ENCODE data around the gene CHPF2.

CHPF2 gene

DNA sequence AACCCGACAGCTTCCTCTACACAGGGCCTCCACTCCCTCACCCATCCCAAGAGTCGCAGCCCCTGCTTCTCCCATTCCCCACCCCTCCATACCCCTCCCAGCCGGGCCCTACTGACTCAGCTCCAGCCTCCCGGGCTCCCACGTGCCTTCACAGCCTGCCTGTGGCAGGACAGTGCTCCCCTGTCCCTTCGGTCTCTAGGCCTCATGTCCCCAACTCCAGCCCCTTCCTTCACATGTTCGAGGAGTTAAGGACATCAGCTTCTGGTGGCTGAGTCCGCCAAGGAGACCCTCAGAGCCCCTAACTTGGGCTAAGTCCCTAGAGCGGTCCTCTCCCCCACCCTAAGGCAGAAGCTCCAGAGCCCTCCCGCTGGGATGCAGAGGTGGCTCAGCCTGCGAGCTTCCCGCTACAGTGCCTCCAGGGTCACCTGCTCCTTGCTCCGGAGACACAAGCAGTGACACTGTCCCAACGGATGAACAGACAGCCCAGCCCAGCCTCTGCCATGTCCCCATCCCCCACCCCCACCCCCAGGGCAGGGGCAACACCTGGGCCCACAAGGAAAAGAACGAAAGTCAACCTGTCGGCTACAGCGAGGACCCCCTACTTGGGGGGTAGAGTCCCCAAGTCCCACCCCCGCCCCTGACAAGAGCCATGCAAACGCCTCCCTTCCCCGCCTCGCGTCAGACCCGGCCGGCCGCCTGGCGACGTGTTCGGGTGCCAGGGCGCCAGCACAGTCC is 15.5 kb downstream of the CHPF2 start:
- no peak for DNase-seq

DNA sequence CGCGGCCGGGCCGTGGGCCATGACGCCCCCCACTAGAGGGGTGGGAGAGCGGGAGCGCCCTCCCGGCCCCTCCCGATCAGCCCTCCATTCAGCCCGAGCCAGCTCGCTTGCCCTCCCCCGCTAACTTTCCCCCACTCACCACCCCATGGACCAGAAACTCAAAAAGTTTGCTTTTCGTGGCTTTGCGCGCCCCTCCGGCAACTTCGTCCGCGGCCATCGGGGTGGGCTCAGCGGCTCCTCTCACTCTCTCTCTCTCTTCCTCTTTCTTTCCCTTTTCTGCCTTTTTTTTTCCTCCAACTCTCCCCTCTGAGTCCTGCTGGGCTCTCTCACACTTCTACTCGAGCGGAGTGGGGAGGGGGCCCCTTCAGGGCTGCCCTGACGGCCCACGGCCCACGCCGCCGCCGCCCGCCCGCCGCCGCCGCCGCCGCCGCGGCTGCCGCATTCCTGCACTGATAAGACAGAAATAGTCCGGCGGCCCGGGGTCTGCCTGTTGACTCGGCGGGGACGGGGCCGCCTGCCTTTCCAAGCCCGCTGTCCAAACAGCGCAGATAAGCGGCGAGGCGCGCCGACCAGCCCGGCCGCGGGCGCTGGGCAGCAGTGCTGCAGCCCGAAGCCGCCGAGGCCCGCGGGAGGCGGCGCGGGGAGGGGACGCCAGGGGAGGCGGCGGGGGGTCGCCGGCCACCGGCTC is 16.2 kb downstream of the CHPF2 start, which contains the start of gene SMARCD3:
SMARCD3 (minus strand) TSS at position 349 of the 688 bp plus-strand sequence; CDS start at position 217, 132 bp downstream.
- DNase-seq = no peak

DNA sequence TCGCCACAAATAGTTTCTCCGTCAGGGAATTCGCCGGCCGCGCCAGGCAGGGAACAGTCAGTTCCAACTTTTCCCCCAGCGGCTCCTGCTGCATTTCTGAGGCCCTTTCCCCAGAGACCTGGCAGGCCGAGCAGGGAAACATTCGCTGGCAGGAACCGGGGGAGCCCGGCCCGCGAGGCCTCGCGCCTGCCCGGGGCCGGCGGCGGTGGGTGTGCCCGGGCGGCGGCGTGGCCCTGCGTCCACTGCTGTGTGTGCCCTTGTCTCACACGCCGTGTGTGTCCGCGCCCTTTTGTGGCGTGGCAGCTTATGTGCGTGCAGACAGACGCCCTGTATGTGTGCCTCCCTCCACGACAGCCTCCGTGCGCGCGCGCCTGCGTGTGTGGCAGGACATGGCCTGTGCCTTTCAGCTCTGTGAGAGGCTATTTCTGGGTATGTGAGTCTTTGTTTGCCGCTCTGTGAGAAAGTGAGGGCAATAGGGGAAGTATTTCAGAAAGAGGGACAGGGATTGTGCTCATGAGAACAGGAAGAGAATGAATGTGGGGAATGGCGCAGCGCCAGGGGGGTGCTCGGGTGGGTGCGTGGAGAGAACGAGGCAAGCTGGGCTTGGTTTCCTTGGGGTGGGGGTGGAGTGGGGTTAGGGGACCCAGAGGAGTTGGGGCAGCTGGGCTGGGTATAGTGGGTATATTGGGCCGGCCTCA is 16.9 kb downstream of the CHPF2 start:
- no peak for DNase-seq

DNA sequence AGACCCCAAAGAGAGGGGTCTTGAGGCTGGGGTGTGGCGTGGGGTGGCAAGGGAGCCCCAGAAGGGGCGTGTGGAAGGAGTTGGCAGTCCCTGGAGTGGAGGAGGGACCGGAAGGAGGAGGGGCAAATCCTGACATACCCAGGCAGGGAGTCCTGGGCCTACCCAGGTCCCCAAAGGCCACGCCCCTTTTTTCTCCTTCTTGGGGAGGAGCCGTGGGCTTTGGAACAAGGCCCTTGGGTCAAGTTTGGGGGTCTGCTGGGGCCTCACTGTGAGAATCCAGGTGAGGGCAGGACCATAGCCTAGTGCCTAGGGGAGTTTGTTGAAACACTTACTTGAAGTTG is 17.4 kb downstream of the CHPF2 start:
- no peak for DNase-seq

DNA sequence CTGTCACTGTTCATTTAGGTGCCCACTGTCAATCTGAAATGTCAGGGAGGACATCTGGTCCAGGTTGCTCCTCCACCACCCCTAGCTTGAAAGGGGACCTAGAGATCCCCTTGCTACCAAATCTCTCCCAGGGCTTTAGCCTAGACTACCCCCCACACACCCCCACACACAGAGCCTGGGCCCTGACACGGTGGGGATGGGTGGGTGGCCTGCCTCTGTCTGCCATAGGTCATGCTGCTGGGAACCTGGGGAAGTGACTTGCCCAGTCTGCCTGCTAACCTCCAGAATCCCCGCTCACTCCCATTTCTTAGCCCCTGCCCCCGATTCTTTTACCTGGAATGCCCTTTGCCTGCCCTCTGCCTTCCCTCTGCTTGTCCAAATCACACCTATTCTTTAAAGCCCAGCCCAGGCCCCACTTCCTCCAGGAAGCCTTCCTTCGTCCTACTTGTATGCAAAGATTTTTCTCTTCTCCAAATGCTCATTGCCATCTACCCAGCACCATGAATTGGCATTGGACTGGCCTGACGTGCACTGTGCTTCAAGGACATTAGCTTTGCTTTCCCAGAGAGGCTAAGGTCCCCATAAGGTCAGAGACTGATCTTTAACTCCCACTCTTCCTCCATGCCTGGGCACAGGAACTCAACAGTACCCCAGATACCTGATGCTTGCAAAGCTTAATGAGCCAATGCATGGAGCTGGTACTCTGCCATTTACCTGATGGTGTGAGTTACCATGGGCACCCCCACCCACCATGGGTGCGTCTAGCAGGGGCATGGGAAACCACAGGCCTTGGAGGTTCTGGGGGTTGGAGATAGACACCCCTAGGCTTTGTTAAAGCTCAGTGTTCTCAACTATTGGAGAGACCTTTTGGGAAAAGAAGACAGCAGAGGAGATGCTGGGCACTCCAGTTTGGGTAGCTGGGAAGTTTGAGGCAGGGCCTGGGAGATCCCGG is 18.2 kb downstream of the CHPF2 start:
- DNase-seq = no peak

DNA sequence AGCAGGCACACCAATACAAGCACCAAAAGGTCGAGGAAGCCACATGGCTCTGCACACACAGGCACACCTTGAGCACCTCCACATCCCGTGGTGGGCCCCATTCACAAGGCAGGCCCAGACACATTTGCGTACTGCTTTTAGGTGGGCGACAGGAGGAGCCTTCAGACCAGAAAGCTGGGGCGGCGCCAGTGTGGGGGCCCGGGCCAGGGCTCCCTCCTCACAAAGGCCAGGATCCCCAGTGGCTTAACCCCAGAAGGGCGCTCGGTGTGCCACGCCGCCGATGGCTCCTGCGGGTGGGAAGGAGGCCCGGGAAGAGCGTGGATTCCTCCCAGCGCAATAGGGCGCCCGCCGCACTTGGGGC is 19.0 kb downstream of the CHPF2 start:
- no peak for DNase-seq

DNA sequence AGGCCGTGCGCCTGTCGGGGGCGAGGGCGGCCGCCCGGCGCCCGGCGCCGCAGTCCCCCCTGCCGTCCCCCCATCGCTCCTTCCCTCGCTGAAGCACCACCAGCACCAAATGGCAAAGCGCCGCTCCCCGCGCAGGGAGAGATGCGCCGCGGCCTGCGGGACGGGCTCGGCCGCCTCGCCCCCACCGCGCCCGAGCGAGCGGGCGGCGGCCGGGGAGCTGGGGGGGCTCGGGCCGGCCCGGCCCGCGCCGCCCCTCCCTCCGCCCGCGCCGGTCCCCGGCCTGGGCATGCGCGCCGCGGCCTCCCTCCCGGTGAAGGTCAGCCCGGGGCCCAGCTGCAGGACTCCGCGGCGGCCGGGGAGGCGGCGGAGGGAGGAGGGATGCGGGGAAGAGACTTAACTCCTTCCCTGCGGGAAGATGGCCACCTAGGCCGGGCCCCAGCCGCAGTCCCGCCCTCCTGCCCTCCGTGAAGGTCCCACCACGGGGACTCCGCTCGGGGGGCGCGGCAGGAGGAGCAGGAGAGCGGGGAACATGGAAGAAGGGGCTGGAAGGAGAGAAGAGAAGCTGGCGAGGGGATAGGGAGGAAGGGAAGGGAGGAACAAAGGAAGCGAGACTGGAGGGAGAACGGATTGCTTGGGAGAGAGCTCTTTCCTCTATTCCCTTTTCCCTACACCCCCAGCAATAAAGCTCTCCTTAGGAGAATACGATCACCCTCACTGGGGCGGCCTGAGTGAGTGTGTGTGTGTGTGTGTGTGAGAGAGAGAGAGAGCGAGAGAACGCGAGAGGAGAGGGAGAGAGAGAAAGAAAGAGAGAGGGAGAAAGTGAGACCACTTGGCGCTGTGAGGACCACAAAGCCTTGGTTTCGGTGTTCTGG is 19.6 kb downstream of the CHPF2 start:
- DNase-seq = no peak

DNA sequence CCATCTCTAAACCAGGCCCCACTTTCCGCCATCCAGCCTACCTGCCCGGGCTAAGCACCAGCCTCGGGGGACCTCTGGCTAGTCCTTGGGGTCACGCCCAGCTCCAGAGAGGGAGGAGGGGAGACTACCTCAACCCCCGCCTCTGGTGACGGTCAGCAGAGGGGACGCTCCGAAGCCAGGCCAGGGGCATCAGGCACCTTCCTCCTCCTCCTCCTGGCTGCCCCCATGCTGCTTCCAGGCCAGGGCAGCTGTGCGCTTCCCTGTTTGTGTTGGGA is 20.2 kb downstream of the CHPF2 start:
- DNase-seq = no peak

DNA sequence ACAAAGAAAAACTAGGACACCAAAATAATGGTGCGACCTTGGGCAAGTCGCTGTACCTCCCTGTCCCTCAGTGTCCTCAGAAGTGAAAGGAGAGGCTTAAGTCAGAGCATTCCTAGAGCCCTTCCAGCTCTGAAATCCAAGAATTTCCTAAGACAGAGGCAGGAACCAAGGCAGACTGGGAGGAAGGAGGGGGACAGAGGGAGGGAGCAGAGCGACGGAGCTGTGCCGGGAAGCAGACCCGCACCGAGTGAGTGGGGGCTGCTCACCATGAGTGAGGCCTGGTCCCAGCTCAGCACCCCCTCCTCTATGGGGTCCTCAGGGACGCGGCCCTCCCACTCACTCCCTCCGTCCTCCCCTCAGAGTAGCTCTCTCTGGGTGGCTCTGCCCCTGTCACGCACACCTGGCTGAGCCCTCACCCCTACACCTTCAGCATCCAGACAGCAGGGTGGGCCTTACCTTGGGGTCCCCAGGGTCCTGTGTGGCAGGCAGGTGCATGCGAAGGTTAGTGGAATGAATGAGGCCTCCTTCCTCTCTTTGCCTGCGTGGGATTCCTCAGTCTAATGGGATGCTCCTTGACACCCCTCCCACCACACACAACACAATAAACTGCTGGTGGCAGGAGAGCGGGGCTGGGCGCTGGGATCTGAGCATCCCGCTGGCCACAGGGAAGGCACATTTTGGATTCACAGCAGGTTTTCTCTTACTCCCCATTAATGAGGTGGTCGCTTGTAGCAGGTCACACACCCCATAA is 20.9 kb downstream of the CHPF2 start:
- DNase-seq = no peak

DNA sequence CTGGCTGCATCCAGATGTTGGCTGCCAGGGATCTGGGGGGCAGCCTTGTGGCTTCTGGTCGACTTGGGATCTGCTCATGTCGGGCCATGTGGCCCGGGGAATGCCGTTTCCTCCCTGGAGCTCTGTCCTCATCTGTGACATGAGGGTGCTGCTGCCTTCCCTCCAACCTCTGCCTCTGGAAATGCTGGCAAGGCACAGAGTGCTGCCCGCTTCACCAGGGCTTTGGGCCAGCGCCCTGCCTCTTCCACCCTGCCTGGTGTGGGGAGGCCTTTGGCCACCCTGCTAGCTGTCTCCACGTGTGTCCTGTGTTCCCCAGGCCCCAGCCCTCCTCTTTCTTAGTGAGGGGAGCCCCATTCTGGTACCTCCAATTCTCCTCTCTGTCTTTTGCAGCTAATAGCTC is 22.0 kb downstream of the CHPF2 start:
- DNase-seq = no peak

DNA sequence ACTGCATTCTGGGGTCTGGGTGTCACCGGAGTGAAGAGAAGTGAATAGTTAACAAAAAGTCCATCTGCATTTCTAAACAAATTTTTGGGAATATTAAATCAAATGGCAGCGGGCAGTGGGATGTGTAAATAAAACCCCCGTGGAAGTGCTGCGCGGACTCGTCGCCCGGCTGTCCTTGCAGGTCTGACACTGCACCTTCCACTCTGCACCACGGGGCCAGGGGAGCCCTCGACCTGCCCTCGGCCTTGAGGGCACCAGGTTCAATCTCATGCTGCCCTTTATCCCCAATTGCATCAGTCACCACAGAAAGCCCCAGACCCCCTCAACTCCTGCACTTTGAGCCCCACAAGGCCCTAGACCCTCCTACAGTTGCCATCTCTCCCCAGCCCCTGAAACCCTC is 22.6 kb downstream of the CHPF2 start:
- DNase-seq = no peak

DNA sequence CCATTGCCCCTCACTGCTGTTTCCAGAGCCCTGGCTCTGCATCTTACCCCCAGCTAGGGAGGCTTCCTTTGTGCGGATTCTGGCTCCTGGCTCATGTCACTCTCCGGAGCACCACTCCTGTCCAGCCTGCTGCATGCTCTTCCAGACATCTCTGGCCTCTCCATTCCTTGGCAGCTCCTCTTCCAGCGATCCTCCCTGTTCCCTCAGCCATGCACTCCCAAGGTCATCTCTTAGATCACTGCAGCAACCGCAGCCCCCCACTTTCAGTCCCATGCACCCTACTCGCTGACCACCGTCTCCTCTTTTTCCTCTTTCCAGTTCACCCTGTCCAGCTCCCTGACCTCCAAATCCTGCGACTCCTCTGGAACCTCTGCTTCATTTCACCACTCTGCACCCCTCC is 23.1 kb downstream of the CHPF2 start:
- DNase-seq = no peak

DNA sequence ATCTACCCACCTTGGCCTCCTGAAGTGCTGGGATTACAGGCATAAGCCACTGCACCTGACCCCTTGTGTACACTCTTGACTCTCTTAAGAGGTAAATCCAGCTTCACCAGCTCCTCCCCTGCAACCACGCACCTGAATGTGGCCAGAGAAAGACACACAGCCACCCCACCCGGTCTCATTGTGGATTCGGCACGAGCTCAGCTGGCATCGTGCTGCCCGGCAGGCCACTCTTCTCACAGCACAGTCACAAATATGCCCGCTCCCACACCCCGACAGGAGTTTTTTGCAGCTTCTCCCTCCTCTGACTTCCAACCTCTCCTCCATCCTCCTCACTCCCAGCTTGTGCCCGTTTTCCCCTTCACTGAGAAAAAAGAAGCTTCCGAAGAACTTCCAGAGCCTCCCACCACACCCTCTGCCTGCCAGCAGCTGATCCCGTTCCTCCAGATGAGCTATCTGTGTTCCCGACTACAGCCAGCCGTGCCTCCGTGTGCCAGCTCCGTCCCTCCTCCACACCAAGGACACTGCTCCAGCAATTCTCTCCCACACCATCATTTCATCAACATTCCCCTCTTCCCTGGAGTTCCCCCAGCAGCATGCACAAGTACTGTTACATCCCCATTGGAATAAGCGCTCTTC is 24.2 kb downstream of the CHPF2 start:
- DNase-seq = no peak

DNA sequence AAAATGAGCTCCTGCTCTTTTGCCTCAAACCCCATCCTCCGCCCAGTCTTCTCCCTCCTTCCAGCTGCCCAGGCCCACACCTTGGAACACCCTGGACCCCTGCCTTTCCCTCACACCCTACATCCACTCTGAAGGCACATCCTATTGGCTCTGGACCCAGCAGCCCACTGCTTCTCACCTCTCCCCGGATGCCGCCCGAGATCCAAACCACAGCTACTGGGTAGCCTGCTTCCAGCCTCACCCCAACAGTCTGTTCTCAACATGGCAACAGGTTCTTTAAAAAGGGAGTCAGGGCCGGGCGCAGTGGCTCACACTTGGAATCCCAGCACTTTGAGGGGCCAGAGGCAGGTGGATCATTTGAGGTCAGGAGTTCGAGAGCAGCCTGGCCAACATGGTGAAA is 25.7 kb downstream of the CHPF2 start:
- no peak for DNase-seq

DNA sequence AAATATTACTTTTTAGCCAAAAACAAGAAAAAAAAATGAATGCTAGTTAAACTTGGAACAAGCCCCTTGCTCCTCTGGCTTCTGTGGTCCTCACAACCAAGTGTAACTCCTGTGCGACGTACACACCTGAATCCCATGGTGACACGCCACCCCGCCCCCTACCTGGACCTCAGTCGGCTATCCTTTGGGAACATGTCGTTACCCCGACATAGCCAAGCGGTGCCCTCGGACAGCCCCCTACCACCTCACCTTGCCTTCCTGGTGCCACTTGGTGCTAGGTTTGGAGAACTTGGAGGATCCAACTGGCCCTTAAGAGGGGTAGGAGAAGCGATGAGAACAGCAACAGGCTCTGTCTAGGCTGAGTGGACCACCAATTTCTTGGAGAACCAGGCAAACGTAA is 28.2 kb downstream of the CHPF2 start:
- DNase-seq = no peak

DNA sequence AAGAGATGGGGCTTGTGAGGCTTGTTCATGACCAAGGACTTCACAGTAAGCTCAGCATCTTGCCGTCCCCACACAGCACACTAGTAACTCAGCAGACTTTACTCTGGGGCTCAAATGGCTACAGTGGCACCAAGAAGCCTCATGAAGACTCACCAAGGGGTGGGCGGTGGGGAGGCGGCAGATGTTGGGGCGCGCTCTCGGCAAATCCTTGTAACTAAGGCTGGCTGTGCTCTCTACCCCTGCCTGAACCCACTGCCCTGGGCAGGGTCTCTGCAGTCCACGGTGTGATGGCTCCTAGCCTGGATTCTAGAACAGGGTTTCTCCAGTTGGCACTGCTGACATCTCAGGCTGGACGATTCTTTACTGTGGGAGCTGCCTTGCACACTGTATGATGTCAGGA is 28.6 kb downstream of the CHPF2 start:
- DNase-seq = no peak

DNA sequence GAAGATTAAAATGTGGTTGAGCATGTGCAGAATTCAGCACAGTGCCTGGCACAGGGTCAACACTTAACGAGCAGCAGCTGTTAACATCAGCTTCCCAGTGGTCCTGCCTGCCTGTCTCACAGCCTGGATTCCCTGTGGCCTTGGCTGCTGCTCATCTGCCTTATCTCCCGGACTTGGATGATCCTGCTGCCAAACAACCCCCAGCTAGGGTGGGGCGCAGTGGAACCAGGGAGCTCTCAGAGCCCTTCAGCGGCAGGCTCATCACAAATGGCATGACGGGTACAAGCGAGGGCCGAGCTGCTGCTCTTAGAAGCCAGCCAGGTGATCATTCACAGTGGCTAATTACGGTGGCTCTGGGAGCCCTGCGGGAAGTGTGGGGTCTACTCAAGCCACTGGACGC is 29.2 kb downstream of the CHPF2 start:
- DNase-seq = no peak

DNA sequence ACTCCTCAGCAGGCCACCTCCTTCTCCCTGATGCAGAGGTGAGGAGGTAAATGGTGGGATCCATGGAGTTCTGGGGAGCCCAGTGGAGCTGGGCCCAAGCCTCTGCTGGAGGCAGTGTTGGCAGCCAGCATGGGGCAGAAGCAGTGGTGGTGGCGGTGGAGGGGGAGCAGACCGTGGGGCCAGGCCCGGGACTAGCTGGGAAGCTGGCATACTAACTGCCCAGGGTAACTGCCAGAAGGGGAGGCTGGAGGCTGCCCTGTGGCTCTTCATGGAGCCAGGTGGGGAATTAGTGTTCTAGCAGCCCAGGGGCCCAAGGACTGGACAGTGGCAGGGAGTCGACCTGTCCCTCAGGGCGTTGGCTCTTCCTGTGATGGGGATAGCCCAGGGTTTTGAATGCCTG is 32.3 kb downstream of the CHPF2 start:
- no peak for DNase-seq

DNA sequence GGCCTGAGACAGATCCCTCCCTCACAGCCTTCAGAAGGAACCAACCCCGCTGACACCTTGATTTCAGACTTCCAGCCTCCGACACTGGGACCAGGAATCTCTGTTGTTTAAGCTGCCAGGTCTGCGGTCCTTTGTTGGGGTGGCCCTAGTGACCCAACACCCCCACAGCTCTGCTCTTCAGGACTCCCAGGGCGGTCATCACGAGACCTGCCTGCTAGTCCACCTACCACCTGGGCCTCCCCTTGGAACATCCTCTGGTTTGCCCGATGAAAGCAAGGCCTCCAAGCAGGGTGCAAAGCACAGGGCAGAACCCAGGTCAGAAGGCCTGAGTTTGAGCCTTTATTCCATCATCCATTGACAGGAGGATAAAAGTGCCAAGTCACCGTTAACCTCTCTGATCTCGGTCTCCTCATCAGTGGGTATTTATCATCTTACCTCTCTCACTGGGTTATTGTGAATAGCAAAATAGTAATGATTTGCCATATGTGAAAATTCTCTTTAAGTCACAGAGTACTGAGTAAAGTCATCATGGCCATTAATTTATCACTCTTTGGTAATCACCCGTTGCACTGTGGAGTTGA is 33.2 kb downstream of the CHPF2 start:
- DNase-seq = no peak

DNA sequence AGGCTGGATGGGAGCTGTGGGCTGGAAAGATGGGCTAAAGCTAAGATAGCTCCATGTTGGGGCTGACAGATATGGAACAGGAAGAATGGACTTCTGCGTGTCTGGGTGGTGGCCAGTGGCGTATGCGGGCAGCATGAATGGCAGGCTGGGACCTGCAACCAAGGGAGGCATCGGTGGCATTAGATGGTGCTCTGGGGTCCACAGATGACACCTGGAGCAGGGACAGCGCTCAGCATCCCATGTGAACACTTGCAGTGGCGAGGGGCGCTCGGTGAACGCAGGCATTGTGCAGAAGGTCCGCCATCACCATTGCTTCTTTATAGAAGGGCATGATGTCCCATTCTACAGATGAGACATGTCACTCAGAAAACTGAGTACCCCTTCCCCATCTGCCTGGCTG is 37.2 kb downstream of the CHPF2 start:
- no peak for DNase-seq

All from NCI-H2029 treated with DMSO at 0.1 percent for 48 hours (cell line).